Measurements from ENCODE around the gene RNF215.

RNF215 gene

DNA sequence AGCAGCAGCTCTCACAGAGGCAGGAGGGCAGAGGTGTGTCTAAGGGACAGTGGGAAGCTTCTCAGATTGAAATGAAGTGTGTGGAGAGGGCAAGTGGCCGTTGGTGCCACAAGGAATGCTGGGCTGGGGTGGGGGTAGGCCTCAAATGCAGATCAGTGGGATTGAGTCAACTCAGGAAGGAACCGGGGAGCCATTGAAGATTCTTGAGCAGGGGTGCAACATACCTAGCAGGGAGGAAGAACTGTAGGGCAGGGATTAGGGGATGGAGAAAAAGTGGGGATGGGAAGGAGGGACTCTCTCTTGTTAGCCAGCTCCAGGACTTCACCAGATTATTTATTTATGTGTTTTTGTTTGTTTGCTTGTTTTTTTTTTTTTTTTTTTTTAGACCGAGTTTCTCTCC lies 6.7 kb upstream of the RNF215 start:
- DNase-seq (ENCODE audit: low read depth) = no peak

DNA sequence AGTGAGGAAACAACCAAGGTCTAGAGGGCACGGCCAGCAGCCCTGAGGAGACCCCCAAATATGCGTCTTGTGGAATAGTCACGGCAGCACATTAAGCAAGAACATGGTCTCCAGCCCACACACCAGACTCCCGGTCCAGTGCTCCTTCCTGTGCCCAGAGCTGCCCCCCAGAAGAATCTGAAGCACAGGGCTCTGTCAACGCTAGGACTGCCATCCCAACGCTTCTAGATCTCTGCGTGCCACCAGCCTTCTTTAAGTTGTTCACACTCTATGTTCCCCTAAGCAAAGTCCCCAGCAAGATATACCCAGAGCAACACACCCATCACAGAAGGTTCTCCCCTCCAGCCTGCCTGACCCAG lies 6.1 kb upstream of the RNF215 start:
- no peak for DNase-seq (ENCODE audit: low read depth)

DNA sequence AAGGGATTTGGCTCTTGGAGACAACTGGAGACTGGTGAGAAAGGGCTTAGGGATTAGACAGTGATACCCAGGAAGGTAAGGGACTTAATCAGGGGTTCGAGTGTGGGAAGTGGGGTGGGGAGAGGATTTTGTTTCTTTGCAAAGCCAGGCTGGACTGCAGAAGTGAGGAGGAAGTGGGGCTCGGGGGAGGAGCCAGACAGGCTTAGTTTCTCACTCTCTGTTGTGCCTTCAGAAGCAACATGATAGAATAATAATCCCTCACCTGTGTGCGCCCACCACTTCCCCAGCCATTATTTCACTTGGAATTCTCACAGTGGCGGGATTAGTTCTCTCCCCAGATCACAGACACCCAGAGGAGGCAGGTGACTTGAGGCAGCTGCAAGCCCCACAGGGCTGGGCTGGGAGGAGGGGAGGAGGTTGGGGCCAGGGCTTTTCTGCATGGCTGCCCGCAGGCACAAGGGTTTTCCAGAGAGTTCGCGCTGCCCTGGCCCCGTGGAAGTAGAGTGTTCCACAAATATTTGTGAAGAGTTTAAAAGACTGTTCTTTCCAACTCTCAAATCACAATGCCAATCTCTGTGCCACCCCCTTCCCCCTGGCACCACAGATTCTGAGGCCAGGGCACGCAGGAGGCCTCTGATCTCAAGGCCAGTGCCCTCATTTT lies 5.6 kb upstream of the RNF215 start:
- DNase-seq (ENCODE audit: low read depth) = no peak

DNA sequence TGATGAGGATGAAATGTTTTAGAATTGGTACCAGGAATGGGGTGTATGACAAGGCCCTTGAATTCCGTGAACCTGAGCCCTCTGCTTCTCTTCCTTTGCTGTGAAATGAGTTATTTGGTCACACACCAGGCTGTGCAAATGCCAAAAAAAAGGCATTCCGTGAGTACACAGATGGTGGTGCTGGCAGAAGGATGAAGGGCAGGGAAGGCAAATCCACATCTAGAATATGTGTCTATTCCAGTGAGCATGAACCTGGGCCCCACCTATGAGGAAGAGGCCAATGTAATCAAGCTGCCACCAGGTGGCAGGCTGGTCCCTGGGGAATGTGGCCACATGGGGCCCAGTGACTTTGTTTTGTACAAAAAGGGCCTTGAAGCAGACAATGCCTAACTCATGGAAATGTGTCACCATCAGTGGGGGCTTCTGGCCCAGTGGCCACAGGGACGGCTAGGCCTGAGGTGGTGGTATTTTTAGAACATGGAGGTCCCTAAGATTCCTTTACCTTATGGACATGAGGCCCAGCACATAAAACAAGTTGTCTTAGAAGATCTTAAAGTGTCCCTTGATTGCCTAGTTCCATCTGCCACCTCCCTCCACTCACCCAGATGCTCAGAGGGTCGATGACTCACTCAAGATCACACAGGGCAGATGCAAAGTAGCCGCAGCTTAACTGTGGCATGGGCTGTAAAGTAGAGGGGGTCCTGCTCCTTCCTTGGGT lies 3.9 kb upstream of the RNF215 start:
- DNase-seq (ENCODE audit: low read depth) = no peak

DNA sequence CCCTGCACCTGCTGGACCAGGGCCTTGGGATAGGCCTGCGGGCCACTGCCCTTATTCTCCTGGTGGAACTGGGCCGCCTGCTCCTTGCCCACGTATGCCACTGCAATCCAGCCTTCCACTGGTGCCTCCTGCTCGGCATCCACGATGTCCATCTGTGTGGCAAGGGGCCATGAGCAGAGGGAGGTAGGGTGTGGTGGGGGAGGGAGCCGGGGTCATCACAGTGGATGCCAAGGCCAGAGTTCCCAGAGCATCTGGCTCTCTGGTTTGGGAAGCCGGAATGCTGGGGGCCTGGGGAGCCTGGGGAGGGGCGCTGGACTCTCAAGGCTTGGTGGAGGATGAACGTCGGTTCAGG lies 627 bp downstream of the RNF215 start:
- no peak for DNase-seq (ENCODE audit: low read depth)

DNA sequence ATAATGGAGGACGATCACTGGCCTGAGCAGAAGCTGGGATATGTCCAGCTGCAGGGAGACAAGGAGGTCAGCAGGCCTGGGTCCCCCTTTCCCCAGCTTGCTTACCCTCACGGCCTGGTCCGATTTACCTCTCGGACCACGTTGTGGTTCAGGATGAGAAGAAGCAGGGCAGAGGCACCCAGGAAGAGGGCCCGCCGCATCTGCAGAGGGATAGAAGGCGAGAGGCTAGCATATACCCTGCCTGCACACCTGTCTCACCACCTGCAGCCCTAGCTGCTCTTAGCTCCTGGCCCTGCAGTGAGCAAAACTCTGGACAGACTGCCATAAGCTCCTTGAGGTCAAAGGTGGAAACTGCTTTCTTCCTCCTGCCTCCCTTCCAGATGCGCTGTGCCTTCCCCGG lies 1.3 kb downstream of the RNF215 start:
- no peak for DNase-seq (ENCODE audit: low read depth)

DNA sequence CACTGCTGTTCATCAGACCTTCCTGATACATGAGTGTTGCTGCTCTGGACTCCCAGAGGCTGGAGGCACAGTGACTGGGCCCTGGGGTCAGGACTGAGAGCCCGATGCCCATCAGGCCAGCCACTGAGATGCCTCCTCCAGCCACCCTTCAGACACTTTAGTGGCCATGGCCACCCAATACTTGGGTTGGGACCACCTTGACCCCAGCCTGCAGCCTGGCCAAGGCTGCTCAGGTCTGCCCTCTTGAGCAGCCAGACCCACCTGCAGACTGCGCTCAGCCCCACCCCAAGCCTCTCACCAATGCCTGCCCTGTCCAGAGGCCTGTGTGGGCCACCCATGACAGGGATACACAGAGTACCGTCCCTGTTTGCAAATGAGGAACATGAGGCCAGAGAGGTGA lies 4.2 kb downstream of the RNF215 start:
- no peak for DNase-seq (ENCODE audit: low read depth)

DNA sequence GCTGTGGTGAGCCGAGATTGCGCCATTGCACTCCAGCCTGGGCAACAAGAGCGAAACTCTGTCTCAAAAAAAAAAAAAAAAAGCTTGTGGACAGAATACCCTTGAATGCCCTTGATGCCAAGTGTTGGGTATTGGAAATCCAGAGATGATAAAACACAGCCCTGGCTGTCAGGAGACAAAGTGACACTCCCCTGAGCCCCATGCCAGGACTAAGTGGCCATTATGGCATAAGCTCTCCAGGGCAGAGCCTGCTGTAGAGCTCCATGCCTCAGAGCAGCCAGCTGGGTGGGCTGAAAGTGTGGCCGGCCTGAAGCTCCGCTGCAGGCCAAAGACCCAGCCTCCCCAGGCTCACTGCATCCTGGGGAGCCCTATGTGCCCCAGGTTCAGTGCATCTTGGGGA lies 4.9 kb downstream of the RNF215 start:
- no peak for DNase-seq (ENCODE audit: low read depth)

DNA sequence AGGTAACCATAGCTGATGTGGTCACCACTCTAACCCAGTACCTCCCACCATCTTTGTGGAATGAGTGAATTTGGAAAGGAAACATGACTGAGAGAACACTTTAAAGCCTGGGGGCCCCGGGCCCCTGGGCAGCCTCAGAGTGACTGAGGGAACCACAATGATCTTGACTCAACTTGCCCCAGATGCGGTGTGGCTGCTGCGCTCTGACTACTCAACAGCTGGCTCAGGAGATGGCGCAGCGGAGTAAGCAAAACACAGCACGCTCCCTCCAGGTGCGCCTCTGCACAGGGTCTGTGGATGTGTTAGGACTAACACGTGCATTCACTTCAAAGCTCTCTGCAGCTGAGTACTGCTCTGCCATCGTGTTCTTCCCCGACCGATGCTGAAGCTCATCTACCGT lies 5.9 kb downstream of the RNF215 start:
- DNase-seq (ENCODE audit: low read depth) = no peak

DNA sequence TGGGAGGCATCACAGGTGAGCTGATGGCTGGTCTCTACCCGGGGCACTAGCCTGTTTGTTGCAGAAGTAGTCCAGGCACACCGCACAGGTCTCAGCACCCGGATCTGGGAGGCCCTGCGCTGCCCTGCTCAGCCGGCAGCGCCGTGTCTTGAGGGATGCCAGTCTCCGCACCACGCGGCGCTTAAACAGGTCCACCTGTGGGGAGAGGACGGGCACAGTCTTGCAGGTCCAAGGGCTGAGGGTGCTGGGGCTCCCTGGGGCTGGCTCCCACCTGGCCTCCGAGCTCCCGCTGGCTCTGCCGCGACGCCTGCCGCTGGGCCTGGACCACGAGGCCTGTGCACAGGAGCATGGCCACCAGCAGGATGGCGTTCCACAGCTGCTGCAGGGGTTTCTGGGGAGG lies 7.2 kb downstream of the RNF215 start:
- DNase-seq (ENCODE audit: low read depth) = no peak

DNA sequence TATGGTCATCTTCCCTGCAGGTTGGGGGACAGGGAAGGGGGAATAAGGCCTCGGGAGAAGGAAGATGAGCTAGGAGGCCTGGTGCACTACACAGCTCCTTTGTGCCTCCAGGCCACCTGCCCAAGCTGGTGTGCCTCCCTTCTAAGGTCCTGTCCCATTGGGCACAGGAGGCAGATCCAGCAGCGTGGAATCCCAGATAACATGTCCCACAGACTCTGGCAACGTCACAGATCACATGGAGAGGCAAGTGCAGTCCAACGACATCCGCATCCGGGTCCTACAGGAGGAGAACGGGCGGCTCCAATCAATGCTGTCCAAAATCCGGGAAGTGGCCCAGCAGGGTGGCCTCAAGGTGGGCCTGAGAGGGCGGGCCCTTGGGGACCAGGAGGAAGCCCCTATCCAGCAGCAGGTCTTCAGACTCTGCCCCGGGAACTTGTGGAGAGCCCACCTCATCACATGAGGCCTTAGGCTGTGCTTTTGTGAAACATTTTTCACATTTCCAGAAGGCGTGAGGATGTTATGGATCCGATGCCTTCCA lies 11.8 kb downstream of the RNF215 start:
- no peak for DNase-seq (ENCODE audit: low read depth)

DNA sequence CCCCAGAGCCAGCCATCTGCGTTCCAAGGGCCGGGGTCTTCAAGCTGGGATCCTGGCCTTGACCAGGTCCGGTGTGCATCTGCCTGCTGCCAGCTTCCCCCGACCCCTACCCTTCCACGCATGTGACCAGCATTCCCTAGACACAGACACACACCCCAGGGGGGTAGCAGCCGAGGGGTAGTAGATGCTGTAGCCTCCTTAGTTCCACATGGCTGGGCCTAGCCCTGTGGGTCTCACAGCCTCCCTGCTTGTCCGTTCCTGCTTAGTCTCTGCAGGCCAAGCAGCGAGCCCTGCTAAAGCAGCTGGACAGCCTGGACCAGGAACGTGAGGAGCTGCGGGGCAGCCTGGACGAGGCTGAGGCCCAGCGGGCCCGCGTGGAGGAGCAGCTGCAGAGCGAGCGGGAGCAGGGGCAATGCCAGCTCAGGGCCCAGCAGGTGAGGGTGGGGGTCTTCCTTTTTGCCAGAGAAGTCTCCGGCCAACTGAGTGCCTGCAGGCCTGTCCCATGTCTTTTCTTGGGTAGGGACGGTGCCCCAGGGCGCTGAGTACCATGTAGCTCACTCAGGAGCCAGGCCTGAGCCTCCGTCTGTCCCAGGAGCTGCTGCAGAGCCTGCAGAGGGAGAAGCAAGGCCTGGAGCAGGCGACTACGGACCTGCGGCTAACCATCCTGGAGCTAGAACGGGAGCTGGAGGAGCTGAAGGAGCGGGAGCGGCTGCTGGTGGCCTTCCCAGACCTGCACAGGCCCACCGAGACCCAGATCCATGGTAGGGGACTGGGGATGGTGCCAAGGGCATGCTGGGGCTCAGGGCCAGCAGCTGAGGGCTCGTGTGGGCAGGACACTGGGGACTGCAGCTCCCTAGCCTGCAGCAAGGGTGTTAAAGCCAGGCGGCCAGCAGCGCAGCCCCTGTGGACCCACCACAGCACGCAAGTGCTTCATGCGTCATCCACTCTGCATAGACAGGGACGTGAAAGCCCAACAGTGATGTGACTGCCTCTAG lies 13.6 kb downstream of the RNF215 start:
- DNase-seq (ENCODE audit: low read depth) = no peak

DNA sequence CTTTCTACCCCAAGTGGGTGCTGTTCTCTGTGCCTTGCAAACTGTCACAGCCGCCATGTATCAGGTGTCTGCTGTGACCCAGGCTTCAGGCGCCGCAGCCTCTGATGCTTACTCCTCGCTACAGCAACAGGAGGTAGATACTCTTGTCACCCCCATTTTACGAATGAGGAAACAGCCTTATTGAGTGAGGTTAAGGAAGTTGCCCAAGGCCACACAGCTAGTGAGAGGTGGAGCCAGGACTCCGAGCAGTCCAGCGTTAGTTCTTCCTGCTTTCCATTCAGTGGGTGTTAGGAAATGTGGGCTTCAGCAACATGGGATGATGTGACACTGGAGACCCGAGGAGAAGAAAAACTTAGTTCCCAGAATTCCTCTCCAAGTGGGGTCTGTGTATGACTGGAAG lies 14.3 kb downstream of the RNF215 start:
- no peak for DNase-seq (ENCODE audit: low read depth)

DNA sequence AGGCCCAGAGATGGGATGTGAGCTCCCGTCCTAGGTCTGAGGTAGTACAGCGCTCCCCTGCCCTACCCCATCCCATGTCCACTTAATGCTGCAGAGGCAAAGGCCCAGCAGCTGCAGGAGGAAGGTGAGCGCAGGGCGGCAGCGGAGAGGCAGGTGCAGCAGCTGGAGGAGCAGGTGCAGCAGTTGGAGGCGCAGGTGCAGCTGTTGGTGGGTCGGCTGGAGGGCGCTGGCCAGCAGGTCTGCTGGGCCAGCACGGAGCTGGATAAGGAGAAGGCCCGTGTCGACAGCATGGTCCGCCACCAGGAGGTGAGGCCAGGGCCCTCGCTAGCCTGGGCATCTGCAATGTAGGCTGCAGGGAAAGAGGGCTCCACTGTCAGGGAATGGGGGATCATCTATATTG lies 15.2 kb downstream of the RNF215 start:
- DNase-seq (ENCODE audit: low read depth) = no peak

DNA sequence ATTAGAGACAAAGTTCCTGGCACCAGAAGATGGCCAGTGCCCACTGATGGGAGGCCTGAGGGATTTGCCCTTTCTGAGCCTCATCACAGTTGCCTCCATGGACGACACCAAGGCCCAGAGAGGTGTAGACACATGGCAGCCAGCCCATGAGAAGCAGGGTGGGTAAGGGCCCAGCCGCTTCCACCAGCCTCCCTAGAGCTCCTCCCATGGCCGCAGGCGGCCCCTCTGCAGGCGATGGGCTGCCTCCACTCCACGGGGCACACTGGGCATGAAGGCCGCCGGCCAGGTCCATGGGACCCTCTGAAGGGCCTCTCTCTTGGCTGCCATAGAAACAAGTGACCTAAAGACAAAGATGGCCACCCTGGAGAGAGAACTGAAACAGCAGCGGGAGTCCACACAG lies 15.9 kb downstream of the RNF215 start:
- no peak for DNase-seq (ENCODE audit: low read depth)

DNA sequence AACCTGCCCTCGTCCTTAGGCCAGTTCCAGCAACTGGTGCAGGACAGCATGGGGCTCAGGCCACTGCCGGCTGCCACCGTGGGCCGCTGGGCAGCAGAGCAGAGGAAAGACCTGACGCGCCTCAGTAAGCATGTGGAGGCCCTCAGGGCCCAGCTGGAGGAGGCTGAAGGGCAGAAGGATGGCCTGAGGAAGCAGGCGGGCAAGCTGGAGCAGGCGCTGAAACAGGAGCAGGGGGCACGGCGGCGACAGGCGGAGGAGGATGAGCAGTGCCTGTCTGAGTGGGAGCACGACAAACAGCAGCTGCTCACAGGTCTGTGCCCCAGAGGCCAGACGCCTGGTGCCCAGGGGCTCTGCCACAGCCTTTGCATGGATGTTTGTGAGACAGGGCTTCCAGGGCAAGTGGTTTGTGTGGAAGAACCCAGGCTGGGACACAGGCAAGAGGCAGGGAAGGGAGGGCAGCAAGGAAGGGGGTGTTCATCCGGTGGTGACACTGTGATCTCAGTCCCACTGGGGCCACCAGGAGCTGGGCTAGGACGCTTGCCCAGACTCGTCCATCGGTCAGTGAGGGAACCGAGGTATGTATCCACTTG lies 16.5 kb downstream of the RNF215 start:
- no peak for DNase-seq (ENCODE audit: low read depth)

DNA sequence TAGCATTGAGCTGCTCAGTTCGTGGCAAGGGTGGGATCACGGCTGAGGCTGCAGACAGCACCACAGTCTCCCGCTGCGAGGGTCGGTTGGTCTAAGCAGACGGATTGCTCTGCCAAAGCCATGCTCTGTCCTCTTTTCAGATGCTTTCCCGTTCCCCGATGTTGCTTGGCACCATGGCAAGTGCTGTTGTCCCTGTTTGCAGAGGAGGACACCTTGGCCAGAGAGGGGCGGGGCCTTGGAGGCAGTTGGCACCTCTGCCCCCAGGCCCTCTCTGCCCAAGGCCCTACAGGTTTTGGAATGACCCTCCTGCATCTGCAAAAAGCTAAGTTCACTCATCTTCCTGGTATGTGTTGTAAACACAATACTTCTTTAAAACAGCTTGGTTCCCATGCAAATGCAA lies 18.8 kb downstream of the RNF215 start:
- DNase-seq (ENCODE audit: low read depth) = no peak

DNA sequence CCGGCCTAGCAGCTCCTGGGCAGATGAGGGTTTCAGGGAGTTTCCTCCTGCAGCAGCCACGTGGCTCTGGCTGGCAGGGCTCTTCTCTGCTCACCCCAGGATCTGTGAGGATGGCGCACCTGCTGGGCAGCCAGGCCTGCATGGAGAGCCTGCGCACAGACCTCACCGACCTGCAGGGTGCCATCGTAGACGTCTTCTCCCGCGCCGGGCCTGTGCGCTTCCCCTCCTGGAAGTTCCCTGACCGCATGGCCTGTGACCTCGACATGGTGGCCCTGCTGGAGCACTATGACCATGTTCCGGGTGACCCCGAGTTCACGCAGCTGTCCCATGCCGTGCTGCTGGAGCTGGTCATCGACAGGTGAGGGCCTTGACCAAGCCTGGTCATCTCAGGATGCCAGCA lies 21.3 kb downstream of the RNF215 start:
- no peak for DNase-seq (ENCODE audit: low read depth)

DNA sequence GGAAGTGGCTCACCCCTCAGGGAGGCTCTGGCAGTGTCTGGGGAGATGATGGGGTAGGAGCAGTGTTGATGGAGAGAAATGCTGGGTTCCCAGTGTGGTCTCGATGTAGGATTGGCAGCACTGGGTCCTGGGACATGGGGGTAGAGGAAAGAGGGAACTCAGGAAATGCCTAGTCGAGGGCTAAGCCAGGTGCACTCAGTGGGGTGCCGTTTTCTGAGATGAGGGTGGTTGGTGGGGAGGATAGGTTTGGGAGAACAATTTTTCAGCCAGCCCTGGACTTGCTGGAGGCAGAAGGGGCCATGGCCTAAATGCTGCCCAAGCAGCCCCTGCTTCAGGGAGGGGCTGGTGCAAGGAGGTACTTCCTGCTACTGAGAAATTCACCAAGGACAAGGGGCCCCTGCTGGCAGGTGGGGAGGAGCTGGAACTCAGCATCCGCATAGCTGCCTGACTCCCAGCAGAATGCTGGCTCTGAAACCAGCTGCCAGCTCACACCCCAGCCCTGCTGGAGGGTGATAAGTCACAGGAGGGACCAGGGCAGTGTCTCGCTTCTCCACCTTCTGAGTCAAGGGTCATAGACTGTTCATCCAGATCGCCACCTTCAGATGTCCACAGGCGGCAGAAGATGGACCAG lies 24.4 kb downstream of the RNF215 start:
- DNase-seq (ENCODE audit: low read depth) = no peak

DNA sequence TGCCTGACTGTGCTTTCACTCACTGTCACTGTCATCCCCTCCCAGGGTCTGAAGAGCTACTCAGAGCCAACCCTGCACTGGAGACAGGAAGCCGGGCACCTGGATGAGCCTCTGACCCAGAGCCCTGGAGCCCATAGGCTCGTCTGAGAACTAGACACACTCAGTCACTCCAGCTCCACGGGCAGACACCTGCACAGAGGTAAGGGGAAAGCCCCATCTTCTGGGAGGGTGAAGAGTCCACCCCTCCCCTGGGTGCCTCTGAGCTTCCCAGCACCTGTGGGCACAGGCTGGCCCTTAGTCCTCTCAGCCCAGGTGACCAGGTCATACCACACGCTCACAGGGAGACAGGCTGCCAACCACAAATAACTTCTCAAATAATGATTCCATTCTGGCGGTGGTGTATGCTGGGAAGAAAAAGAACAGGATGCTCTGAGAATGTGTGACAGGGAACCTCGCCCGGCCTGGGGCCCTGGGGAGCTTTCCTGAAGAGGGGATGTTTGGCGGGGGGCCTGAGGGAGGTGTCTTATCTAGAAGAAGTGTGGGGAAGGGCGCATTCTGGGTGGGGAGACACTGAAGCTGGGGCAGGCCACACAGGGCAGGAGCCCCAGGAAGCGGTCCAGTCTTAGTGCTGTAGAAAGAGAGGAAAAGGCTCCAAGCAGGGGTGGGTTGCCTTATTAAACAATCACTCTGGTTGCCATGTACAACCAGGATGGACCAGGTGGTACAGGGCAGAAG lies 25.1 kb downstream of the RNF215 start:
- no peak for DNase-seq (ENCODE audit: low read depth)

DNA sequence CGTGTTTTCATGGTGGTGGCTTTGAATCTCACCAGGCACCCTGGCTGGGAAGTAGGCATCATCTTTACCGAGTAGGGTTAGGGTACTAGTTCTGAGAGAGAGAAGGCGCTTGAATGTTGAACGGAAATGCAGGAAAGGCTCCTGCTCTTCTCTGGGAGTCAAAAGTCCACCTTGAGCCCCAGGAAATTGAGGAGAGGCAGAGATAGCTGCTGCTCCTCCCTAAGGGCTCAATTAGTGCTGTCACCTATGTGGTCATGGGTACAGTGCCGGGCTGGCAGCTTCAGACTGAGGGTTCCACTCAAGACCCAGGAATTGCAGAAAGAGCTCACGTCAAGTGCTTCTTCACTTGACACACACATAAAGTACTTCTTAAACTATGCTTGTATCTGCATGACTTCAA lies 28.7 kb downstream of the RNF215 start:
- no peak for DNase-seq (ENCODE audit: low read depth)
